AG09309 (cell line): ENCODE measurements around the gene FN3KRP.
A peak's percentile ranks its signal among the peaks of the same experiment; 100 is the strongest.

Source experiments
- DNase-seq: peaks from one replicate; pipeline ENCODE4 v3.0.0-alpha.2; 2010; ENCODE audit warnings: low read depth
- H3K4me3 ChIP-seq: 2 replicates; pipeline ENCODE4 v1.5.1; 2011; ENCODE audit warnings: mild to moderate bottlenecking, low read depth, low read length, moderate library complexity; ENCODE audit not compliant: control insufficient read depth
- TF ChIP-seq, protein P1 (sequence below): IDR thresholded peaks from 2 replicates; pipeline ENCODE4 v1.5.1; 2011; ENCODE audit warnings: mild to moderate bottlenecking, low read depth, low read length, inconsistent platforms; ENCODE audit not compliant: insufficient read depth, control insufficient read depth; ENCODE audit errors: missing control alignments

FN3KRP gene

DNA sequence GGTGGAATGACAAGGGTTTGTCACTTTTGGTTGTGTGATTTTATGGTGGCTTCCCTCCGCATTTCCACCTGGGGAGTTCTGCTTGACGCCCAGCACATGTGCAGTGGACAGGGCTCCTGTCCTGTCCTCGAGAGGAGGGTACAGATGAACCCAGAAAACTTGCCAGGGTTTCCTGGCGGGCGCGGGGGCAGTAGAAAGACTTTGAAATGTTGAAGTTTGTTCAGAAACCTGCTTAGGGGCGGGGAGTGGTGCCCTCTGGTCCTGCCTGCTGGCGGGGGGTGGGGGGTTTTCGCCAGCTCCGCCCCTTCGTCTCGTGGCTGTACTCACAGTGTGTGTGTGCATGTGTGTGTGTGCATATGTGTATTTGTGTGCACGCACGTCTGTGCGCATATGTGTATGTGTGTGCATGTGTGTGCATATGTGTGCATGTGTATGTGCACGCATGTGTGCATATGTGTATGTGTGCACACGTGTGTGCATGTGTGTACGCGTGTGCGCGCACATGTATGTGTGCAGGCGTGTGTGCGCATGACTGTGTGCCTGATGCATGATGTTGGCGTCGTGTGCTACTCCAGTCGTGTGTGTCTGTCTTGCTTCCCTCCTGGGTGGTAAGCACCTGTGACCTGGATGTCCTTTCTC lies 6.8 kb downstream of the FN3KRP start:
- TF ChIP-seq, protein P1, sequence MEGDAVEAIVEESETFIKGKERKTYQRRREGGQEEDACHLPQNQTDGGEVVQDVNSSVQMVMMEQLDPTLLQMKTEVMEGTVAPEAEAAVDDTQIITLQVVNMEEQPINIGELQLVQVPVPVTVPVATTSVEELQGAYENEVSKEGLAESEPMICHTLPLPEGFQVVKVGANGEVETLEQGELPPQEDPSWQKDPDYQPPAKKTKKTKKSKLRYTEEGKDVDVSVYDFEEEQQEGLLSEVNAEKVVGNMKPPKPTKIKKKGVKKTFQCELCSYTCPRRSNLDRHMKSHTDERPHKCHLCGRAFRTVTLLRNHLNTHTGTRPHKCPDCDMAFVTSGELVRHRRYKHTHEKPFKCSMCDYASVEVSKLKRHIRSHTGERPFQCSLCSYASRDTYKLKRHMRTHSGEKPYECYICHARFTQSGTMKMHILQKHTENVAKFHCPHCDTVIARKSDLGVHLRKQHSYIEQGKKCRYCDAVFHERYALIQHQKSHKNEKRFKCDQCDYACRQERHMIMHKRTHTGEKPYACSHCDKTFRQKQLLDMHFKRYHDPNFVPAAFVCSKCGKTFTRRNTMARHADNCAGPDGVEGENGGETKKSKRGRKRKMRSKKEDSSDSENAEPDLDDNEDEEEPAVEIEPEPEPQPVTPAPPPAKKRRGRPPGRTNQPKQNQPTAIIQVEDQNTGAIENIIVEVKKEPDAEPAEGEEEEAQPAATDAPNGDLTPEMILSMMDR = no peak
- DNase-seq = no peak
- H3K4me3 ChIP-seq = no peak overlapping the region

DNA sequence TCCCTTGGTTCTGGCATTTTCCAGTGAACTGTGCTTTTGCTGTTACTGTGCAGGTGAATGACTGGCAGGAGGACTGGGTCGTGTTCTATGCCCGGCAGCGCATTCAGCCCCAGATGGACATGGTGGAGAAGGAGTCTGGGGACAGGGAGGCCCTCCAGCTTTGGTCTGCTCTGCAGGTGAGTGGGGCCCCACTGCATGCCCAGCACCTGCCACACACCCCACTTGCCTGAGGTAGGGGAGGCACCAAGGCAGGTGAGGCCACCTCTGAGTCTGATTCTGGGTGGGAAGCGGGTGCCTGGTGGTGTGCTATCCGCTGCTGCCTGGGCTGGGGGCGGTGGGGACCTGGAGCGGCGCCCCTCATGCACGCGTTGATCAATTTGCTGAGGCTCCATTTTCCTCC lies 9.9 kb downstream of the FN3KRP start:
- TF ChIP-seq, protein P1 = no peak
- H3K4me3 ChIP-seq = no peak overlapping the region
- no peak for DNase-seq

DNA sequence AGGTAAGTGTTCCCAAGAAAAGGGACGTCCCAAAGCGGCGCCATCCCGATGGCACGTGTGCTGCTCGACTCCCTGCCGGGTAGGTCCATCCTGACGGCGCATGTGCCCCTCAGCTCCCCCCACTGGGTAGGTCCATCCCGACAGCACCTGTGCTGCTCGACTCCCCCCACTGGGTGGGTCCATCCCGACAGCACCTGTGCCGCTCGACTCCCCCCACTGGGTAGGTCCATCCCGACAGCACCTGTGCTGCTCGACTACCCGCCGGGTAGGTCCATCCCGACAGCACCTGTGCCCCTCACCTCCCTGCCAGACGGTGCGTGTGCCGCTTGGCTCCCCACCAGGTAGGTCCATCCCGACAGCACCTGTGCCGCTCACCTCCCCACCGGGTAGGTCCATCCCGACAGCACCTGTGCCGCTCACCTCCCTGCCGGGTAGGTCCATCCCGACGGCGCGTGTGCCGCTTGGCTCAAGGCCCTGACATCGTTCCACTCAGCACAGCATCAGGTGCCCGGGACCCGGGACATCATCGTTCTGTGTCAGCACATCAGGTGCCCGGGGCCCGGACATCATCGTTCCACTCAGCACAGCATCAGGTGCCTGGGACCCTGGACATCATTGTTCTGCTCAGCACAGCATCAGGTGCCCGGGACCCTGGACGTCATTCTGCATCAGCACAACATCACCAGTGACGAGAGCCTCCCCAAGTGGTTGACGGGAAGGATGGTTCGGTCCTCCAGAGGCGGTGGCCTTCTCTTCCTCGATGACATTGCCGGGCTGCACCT lies 13.2 kb downstream of the FN3KRP start:
- TF ChIP-seq, protein P1 = no peak
- DNase-seq = no peak
- H3K4me3 ChIP-seq = no peak overlapping the region

DNA sequence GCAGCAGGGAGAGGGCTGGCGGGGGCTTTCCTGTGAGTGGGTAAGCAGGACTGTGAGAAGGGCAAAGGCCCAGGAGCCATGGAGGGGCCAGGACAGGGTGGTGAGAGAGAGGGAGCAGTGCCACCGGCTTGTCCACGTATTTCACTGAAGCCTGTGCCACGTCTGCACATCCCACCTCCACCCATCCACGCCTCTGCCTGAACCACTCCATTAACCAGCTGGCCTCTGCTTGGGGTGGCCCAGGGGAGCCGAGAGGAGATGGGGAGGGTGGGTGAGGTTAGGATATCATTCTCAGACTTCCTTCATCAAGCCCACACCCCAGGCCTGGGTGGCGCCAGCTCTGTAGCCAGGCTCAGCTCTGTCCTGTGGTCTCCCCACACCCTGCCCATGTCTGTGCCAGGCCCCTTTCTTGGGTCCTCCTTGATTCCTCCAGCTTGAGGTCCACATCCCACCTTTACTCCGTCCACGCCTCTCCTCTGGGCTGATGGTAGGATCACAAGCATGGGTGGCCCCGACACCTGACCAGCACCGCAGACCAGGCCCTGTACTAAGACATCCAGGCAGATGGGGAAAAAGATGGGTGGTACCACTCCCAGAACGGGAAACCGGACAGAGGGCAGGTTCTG lies 15.7 kb downstream of the FN3KRP start:
- H3K4me3 ChIP-seq = no peak overlapping the region
- TF ChIP-seq, protein P1 = no peak
- DNase-seq = no peak

DNA sequence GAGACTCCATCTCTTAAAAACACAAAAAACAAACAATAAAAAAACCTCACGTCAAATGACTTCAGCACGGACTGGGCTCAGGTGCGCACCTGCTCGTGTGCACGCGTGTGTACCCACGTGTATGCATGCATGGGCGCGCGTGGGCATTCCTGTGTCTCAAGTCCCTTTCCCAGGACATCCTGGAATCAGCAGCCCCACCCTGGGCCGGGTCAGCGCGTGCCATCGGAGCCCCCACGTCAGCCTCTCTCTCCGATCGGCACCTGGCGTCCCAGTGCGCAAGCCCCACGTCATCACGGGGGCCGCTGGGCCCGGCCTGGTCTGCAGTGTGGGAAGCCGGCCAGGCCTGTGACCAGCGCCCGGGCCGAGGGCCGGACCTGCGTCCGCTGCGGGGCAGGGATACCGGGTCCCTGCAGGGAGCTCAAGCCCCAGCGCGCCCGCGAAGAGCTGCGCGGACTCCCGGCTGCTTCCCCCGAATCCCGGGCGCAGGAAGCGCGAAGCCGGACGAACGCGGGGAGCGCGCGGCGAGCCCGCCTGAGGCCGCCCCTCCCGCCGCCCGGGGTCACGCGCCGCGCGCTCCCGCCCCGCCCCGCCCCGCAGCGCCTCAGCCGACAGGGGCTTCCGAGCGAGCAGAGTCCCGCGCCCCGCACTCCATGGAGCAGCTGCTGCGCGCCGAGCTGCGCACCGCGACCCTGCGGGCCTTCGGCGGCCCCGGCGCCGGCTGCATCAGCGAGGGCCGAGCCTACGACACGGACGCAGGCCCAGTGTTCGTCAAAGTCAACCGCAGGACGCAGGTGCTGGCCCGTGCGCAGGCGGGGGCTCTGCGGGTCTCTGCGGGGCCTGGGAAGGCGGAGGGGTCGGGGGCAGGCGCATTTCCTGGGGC lies 18.7 kb downstream of the FN3KRP start, which contains the start of gene FN3K:
FN3K (plus strand) TSS at position 629 of the 880 bp plus-strand sequence; CDS start at position 651, 22 bp downstream.
- peak; percentile 17 for DNase-seq
- TF ChIP-seq, protein P1 = no peak
- peak within 1 kb of the TSS; percentile 52 for H3K4me3 ChIP-seq

DNA sequence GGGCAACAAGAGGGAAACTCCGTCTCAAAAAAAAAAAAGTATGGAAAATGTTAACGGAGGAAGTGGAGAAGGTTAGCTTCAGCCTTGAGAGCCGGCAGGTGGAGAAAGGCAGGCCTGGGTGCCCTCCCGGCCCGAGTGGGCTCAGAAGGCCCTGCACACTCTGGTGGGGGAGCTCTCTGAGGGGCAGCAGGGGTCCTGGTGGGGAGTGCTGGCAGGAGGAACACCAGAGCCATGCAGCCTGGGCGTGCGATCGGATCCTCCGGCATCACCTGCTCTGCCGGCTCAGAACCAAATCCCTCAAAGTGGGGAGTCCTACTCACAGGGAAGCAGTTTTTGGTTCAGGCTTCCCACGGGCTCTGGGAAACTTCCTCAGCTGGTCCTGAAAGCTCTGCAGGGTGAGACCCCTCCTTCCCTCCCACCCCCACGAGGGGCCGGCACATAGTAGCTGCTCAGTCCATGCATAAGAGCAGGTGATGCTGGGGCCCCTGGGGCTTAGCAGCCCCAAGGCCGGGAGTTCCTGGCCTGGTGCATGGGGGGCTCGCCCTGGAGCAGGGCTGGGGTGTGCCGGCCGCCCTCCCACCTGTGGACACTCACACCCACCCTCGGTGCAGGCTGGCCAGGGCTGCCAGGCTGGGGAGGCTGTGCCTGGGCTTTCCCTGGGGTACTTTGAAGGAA lies 20.1 kb downstream of the FN3KRP start:
- TF ChIP-seq, protein P1 = no peak
- no peak for DNase-seq
- no peak overlapping the region for H3K4me3 ChIP-seq
